HG03469 (cell line): ENCODE measurements around the gene ADGRD2.

Experiments used
- ATAC-seq: cut with Tn5 transposase; IDR thresholded peaks from one replicate; pipeline ENCODE4 v1.9.1; 2021; ENCODE audit warnings: mild to moderate bottlenecking, moderate library complexity, moderate number of reproducible peaks; ENCODE audit not compliant: unreplicated experiment

Gene ADGRD2

DNA sequence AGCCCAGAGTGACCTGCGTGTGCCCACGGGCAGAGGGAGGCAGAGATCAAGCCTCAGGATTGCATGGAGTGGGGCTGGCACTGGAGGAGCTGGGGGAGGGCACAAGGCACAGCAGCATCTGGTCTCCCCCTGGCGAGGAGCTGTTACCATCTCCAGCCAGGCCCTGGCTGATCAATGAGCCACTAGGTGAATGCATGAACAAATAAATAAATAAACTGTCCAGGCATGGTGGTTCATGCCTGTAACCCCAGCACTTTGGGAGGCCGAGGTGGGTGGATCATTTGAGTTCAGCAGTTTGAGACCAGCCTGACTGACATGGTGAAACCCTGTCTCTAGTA lies 20.8 kb upstream of the ADGRD2 start:
- ATAC-seq: no peak

DNA sequence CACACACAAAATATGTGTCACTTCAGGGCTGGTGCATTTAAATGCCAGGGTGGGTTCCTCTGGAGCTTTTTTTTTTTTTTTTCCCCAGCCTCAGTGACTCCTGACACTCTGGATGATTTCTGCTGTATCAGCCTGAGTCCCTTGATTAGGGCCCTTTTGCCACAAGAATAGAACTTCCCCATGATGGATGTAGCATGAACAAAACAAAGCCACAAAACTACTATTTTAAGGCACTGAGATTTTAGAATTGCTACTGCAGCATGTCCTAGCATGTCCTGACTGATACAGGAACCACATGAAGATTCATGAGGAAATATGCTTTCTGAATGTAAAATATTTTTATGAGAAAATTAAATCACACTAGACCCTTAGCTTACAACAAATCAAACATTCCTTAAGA lies 13.9 kb upstream of the ADGRD2 start:
- ATAC-seq: no peak

- ATAC-seq: no peak
Measured at GRCh38 chr9:124437086-124437485, 13.2 kb upstream of the ADGRD2 start.

- ATAC-seq: no peak
Measured at GRCh38 chr9:124438091-124438490, 12.2 kb upstream of the ADGRD2 start.

DNA sequence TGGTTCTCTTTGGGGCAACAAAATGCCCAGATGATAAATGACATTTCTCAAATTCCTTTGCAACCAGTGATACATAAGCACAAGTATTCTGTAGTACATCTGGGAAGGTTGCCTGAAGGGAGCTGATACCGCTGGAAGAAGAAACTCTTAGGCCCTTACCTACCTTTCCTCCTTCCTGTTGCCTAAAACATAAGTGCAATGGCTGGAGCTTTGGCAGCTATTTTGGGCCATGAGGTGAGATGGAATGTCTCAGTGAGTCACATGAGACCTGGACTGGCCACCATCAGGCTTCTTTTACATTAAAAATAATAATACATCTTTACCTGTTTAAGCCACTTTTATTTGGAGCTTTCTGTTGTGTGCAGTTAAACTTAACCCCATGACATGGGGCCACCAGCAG lies 11.2 kb upstream of the ADGRD2 start:
- ATAC-seq: no peak

- no peak for ATAC-seq
Measured at GRCh38 chr9:124439686-124440243, 10.5 kb upstream of the ADGRD2 start.

- ATAC-seq: no peak
Measured at GRCh38 chr9:124440786-124441185, 9.5 kb upstream of the ADGRD2 start.

DNA sequence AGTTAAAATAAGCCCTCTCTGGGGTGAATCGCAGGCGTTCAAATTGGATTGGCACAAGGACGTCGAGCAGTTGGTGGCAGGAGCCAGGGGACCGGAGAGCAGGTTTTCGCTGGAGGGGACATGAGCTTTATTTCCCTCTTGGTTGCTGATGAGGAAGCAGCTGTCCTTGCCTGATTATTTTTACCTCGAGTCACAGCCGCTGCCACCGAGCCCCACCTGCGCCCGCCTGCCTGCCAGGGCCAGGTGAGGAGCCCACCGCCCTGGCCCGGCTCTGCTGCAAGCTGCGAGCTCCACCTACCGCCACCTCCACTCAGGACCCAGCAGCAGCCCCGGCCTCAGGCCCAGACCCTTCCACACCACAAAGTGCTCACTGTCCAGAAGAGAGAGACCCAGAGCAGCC lies 9.0 kb upstream of the ADGRD2 start:
- no peak for ATAC-seq

GRCh38 chr9:124442379-124442778 lies 7.9 kb upstream of the ADGRD2 start:
- ATAC-seq: no peak

DNA sequence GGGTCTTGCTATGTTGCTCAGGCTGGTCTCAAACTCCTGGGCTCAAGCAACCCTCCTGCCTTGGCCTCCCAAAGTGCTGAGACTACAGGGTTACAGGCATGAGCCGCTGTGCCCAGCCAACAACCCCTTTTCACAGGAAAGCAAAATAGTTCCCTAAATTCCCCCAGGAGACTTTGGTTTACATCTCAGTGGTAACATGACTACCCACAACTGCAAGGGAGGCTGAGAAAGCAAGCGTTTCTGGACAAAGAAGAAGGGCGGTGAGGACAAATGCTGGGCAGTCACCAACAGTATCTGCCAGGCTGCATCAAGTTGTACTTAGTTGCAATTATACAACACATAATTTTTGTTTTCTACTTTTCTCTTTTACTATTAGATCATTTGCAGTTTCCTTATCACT lies 7.4 kb upstream of the ADGRD2 start:
- ATAC-seq: no peak

GRCh38 chr9:124443625-124444024 lies 6.6 kb upstream of the ADGRD2 start:
- ATAC-seq: no peak

- no peak for ATAC-seq
Measured at GRCh38 chr9:124444166-124444565, 6.1 kb upstream of the ADGRD2 start.

DNA sequence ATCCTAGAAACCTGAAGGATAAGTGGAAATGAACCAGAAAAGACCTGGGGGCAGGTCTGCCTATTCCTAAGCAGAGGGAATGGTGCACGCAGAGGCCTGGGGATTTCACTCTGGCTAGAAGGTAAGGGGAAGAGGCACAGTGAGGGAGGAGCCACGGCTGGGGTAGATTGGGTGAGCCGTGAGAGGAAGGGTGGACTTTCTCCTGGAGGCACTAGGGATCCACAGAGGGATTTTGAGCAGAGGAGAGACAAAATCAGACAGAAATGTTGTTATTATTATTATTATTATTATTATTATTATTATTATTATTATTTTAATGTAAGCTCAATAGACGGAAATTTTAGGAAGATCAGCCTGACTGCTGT lies 3.0 kb upstream of the ADGRD2 start:
- no peak for ATAC-seq

DNA sequence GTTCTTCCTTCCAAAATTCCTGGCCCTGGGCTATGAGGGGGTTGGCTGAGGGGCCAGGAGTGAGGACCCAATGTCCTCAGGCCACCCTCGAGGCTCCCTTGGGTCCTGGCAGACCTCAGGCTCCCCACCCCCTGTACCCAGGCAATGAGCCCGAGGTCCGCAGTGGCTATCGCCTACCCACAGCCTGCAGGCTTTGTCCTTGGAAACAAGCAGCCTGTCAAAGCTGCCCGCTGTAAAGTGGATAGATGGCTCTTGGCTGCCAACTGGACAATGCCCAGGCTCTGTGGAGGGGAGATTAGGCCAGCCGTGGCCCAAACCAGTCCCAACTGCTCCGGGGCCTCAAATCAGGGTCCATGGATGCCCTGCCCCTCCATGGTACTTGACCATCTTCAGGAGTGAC lies 2.2 kb upstream of the ADGRD2 start:
- ATAC-seq: no peak

DNA sequence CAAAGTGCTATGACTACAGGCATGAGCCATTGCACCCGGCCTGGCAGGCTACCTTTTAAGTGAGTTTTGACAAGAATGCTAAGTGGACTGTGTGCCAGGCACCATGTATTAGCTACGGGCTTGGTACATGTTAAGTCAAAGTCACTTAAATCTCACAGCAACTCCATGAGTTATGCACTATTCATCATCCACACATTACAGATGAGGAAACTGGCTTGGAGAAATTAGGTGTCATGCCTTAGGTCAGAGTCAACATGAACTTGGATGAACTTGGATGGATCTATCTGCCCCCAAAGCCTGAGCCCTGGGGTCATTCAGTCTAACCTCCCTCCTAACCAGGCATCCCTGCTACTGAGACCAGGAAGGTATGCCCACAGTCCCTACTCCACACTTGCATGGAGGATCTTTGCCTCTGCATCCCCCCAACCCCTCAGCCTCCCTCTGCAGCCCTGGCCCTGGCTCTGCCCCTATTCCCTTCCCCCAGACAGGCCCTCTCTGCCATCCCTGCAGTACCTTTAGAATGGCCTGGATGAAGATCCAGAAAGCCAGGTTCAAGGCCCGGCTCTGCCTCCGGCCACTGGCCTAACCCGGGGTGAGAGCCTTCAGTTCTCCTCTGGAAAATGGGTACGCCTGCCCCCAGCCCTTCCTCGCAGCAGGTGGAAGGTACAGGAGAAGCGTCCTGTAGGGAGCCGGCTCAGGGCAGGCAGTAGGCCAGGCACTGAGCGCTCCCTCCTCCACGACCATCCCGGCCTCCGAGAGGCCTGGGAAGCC lies 685 bp upstream of the ADGRD2 start:
- ATAC-seq: no peak

GRCh38 chr9:124450931-124451661 lies 845 bp downstream of the ADGRD2 start:
- no peak for ATAC-seq

DNA sequence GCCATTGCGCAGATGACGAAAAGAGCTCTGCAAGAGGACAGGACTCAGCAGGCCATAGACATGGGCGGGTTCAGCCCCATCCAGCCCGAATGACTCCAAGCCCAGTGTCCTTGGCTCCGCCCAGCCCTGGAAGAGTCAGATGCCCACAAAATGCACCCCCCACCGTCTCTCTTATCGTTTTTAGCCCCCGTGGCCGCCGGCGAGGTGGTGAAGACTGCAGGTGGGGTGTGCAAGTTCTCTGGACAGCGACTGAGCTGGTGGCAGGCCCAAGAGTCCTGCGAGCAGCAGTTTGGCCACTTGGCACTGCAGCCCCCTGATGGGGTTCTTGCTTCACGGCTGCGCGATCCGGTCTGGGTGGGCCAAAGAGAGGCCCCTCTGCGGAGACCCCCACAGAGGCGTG lies 2.1 kb downstream of the ADGRD2 start:
- no peak for ATAC-seq

- ATAC-seq: no peak
Measured at GRCh38 chr9:124452841-124453585, 2.8 kb downstream of the ADGRD2 start.

DNA sequence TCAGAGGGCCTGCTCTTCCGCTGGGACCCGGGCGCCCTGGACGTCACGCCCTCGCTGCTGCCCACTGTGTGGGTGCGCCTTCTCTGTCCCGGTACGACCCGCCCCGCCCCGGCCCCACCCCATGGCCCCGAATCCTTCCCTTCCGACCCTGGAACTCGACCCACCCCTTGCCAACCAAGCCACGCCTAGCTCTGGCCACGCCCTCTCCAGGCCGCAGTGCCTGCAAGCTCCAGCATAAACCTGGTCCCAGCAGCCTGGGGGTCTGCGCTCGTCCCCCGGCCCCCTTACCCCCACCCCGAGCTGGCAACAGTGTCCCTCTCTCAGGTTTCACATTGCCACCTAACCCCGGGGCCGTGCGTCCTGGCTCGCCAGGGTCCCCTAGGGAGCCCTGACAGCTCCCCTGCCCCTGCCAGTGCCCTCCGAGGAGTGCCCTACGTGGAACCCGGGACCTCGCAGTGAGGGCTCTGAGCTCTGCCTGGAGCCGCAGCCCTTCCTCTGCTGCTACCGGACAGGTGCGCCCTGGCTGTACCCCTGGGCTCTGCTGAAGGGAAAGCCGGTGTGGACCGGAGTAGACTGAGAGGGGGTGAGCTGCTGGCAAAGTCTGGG lies 3.4 kb downstream of the ADGRD2 start:
- no peak for ATAC-seq

DNA sequence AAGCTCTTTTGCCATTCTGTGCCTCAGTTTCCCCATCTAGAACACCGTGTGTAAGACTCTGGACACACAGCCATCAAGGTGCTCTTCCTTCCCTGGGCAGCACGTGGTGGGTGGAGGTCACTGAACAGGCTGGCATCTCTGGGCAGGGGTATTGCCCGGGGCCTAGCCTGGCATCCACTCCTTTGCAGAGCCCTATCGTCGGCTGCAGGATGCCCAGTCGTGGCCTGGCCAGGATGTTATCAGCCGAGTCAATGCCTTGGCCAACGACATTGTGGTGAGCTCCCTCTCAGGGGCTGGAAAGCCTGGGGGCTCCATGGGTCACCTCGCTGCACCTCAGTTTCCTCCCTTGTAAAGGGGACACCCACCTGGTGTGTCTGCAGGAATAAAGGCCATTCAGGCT lies 4.0 kb downstream of the ADGRD2 start:
- ATAC-seq: no peak

DNA sequence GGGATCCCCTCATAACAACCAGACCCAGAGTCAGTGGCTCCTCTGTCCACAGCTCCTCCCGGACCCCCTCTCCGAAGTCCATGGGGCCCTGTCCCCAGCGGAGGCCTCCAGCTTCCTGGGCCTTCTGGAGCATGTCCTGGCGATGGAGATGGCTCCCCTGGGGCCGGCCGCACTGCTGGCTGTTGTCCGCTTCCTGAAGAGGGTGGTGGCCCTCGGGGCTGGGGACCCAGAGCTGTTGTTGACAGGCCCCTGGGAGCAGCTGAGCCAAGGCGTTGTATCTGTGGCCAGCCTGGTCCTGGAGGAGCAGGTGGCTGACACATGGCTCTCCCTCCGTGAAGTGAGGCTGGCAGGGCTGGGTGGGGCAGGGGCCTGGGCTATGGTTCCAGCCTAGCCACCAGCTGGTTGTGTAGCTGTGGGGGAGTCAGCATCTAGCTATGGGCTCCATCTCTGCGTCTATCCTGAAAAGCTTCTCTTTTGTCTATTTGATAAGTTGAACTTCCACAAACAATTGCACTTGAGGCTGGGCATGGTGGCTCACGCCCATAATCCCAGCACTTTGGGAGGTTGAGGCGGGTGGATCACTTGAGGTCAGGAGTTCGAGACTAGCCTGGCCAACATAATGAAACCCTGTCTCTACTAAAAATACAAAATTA lies 4.7 kb downstream of the ADGRD2 start:
- no peak for ATAC-seq
